Keratinocyte (primary cell): Measurements from ENCODE around the gene SPRED1. TPM values are rescaled to one million over a fixed set of nuclear protein-coding genes. Genes with fewer than 3 reads are reported as not detected.

Source experiments
- DNase-seq: peaks from one replicate; pipeline ENCODE4 v3.0.0-alpha.2; 2011; ENCODE audit warnings: low read depth, missing footprints, low spot score
- FAIRE-seq: peaks from 2 replicates; lab custom pipeline; 2011; peaks lifted over from hg19 to GRCh38; lab: Jason Lieb, UNC
- H2AFZ ChIP-seq: 2 replicates; pipeline ENCODE4 v1.6.0; 2012; ENCODE audit warnings: low read length, control low read depth, inconsistent platforms; ENCODE audit not compliant: control insufficient read depth
- H3K27ac ChIP-seq: 2 replicates; pipeline ENCODE4 v1.5.1; 2011; ENCODE audit warnings: low read length; ENCODE audit not compliant: control insufficient read depth, insufficient read depth
- H3K27me3 ChIP-seq: 3 replicates; pipeline ENCODE4 v1.6.0; 2011; ENCODE audit warnings: low read length; ENCODE audit not compliant: control insufficient read depth, insufficient read depth; ENCODE audit errors: extremely low read depth
- H3K36me3 ChIP-seq, 2 experiments: 2 replicates in 1 of 2; 3 replicates in 1 of 2; pipeline ENCODE4 v1.5.1; 2011; ENCODE audit warnings: low read length in 2 of 2, mild to moderate bottlenecking in 1 of 2; ENCODE audit not compliant: control insufficient read depth in 2 of 2, insufficient read depth in 2 of 2; ENCODE audit errors: extremely low read depth in 1 of 2
- H3K4me1 ChIP-seq: 3 replicates; pipeline ENCODE4 v1.5.1; 2011; ENCODE audit warnings: low read length; ENCODE audit not compliant: control insufficient read depth, insufficient read depth; ENCODE audit errors: extremely low read depth
- H3K4me2 ChIP-seq: 3 replicates; pipeline ENCODE4 v1.6.0; 2011; ENCODE audit warnings: low read depth, low read length; ENCODE audit not compliant: control insufficient read depth, insufficient read depth; ENCODE audit errors: extremely low read depth
- H3K4me3 ChIP-seq, 3 experiments: fragments of 200-600 bp in 1 of 3; sonication (generic) in 1 of 3; 2 replicates in 2 of 3; 3 replicates in 1 of 3; pipeline ENCODE4 v1.5.1; 2011 to 2016; ENCODE audit warnings: low read length in 3 of 3, mild to moderate bottlenecking in 3 of 3, control low read depth in 2 of 3, inconsistent platforms in 1 of 3, low read depth in 1 of 3, mixed read lengths in 1 of 3, mixed run types in 1 of 3, moderate library complexity in 1 of 3; ENCODE audit not compliant: control insufficient read depth in 2 of 3, insufficient read depth in 2 of 3; ENCODE audit errors: extremely low read depth in 1 of 3
- H3K79me2 ChIP-seq: 2 replicates; pipeline ENCODE4 v1.6.0; 2012; ENCODE audit warnings: low read length; ENCODE audit not compliant: control insufficient read depth, insufficient read depth
- H3K9ac ChIP-seq: 3 replicates; pipeline ENCODE4 v1.6.0; 2011; ENCODE audit warnings: low read length; ENCODE audit not compliant: control insufficient read depth, insufficient read depth; ENCODE audit errors: extremely low read depth
- H3K9me1 ChIP-seq: 3 replicates; pipeline ENCODE4 v1.6.0; 2011; ENCODE audit warnings: low read length; ENCODE audit not compliant: control insufficient read depth, insufficient read depth; ENCODE audit errors: extremely low read depth
- H3K9me3 ChIP-seq: 2 replicates; pipeline ENCODE4 v1.5.1; 2012; ENCODE audit warnings: low read depth, low read length; ENCODE audit not compliant: control insufficient read depth
- H4K20me1 ChIP-seq: 3 replicates; pipeline ENCODE4 v1.6.0; 2011; ENCODE audit warnings: low read length; ENCODE audit not compliant: control insufficient read depth, insufficient read depth; ENCODE audit errors: extremely low read depth
- CTCF ChIP-seq, 3 experiments: IDR thresholded peaks in 1 of 3; conservative IDR thresholded peaks in 1 of 3; optimal IDR thresholded peaks in 1 of 3; 2 replicates in 2 of 3; 3 replicates in 1 of 3; pipeline versions ENCODE3 to v1.5.1; 2011; ENCODE audit warnings: low read length in 3 of 3, mild to moderate bottlenecking in 3 of 3, moderate library complexity in 2 of 3, control low read depth in 1 of 3, inconsistent platforms in 1 of 3; ENCODE audit not compliant: insufficient read depth in 2 of 3; ENCODE audit errors: extremely low read depth in 1 of 3
- EZH2 ChIP-seq: IDR thresholded peaks from one replicate; pipeline ENCODE4 v1.6.1; 2012; ENCODE audit warnings: inconsistent platforms, mild to moderate bottlenecking, low read length, moderate library complexity
- dilution Hi-C: fragments of 300-500 bp; cut with MboI; formaldehyde crosslinking; loops from one replicate; pipeline ENCODE4 v1.7.0; 2020; ENCODE audit warnings: low sequenced_read_pairs; ENCODE audit not compliant: extremely low pct_ligation_motif_present
- polyA plus RNA-seq, 5 experiments: library from polyadenylated mRNA; depleted of rRNA in 3 of 5; stranded (reverse) in 3 of 5; stranded (forward) in 1 of 5; unstranded in 1 of 5; fragments of >200 nt; gene quantifications; 1 replicate in 1 of 5; 2 replicates in 3 of 5; 3 replicates in 1 of 5; pipeline versions ENCODE4 v1.2.1 to v1.2.3, GENCODE V29; 2011 to 2012; ENCODE audit warnings: missing spikeins in 2 of 5, low read depth in 1 of 5, low replicate concordance in 1 of 5

The SPRED1 gene
- polyA plus RNA-seq, 1 donor (not counting 4 experiments of a cell fraction or from before 2014, with no cell fraction given) = 11.5 TPM

- H3K9me1 ChIP-seq = no peaks in the 10 kb centered on the region
- no peaks in the 10 kb centered on the region for H3K79me2 ChIP-seq
- peak overlapping the region; percentile 57 for H3K27ac ChIP-seq
- no peak for TF ChIP-seq EZH2
- no peaks in the 10 kb centered on the region for H3K9me3 ChIP-seq
- peaks cover 31% of the 10 kb centered on the region for H3K4me1 ChIP-seq
- FAIRE-seq (peak; percentile 94), DNase-seq (no peak)
- H3K4me3 ChIP-seq = no peak overlapping the region
- H2AFZ ChIP-seq = peak overlapping the region; percentile 50
- dilution Hi-C loops = no loop called here
- no peak overlapping the region for H3K9ac ChIP-seq
- no peaks in the 10 kb centered on the region for H4K20me1 ChIP-seq
- no peaks in the 10 kb centered on the region for H3K36me3 ChIP-seq
- H3K4me2 ChIP-seq = peak overlapping the region; percentile 49
- H3K27me3 ChIP-seq = no peaks in the 10 kb centered on the region
Observed at GRCh38 chr15:38207621-38208020, 45.0 kb upstream of the SPRED1 start.

GRCh38 chr15:38208206-38208605 is 44.4 kb upstream of the SPRED1 start:
- TF ChIP-seq CTCF (optimal IDR thresholded peaks at IDR 0.05 in 1 of 3, IDR thresholded peaks at IDR 0.05 in 1 of 3, conservative IDR thresholded peaks at IDR 0.05 in 1 of 3; ENCODE audit: extremely low read depth in 1 of 3, insufficient read depth in 2 of 3, low read length in 3 of 3) = no peak
- TF ChIP-seq EZH2 = no peak
- H3K27ac ChIP-seq = peak overlapping the region; percentile 57
- peaks cover 31% of the 10 kb centered on the region for H3K4me1 ChIP-seq
- FAIRE-seq (peak; percentile 32), DNase-seq (no peak)
- H3K9me3 ChIP-seq = no peaks in the 10 kb centered on the region
- H4K20me1 ChIP-seq = no peaks in the 10 kb centered on the region
- H2AFZ ChIP-seq = no peak overlapping the region
- H3K36me3 ChIP-seq = no peaks in the 10 kb centered on the region
- H3K9me1 ChIP-seq = no peaks in the 10 kb centered on the region
- H3K4me3 ChIP-seq = no peak overlapping the region
- no peaks in the 10 kb centered on the region for H3K27me3 ChIP-seq
- no peak overlapping the region for H3K9ac ChIP-seq
- peak overlapping the region; percentile 49 for H3K4me2 ChIP-seq
- dilution Hi-C loops = no loop called here
- no peaks in the 10 kb centered on the region for H3K79me2 ChIP-seq

- peak; percentile 53 for FAIRE-seq
- Histone ChIP-seq H3K4me1 (peaks cover 31% of the 10 kb centered on the region), H3K79me2 (no peaks in the 10 kb centered on the region), H3K9ac (no peak overlapping the region), H3K4me2 (no peak overlapping the region), H3K9me1 (no peaks in the 10 kb centered on the region), H3K27me3 (no peaks in the 10 kb centered on the region), H3K4me3 (no peak overlapping the region), H3K9me3 (no peaks in the 10 kb centered on the region), H3K36me3 (no peaks in the 10 kb centered on the region), H4K20me1 (no peaks in the 10 kb centered on the region), H2AFZ (no peak overlapping the region), H3K27ac (no peak overlapping the region)
- no peak for DNase-seq
- TF ChIP-seq CTCF (optimal IDR thresholded peaks at IDR 0.05 in 1 of 3, IDR thresholded peaks at IDR 0.05 in 1 of 3, conservative IDR thresholded peaks at IDR 0.05 in 1 of 3; ENCODE audit: extremely low read depth in 1 of 3, insufficient read depth in 2 of 3, low read length in 3 of 3) (no peak), EZH2 (no peak)
- dilution Hi-C loops = no loop called here
Observed at GRCh38 chr15:38208779-38209178, 43.9 kb upstream of the SPRED1 start.
